Nephron (organoid): ENCODE data around the gene CMTM4.

Experiments used
- H3K27ac Mint-ChIP-seq, 3 experiments: 2 replicates each; pipeline ENCODE4 v1.8.0; 2020; ENCODE audit warnings: mixed read lengths in 3 of 3, mild to moderate bottlenecking in 2 of 3, moderate library complexity in 1 of 3
- H3K27me3 Mint-ChIP-seq: 2 replicates; pipeline ENCODE4 v1.8.0; 2021; ENCODE audit warnings: low read depth, mild to moderate bottlenecking, moderate library complexity, mixed read lengths
- H3K36me3 Mint-ChIP-seq: 2 replicates; pipeline ENCODE4 v1.8.0; 2020; ENCODE audit warnings: low read depth, mixed read lengths
- H3K4me1 Mint-ChIP-seq: 2 replicates; pipeline ENCODE4 v1.8.0; 2020; ENCODE audit warnings: mixed read lengths
- H3K4me3 Mint-ChIP-seq, 3 experiments: 2 replicates each; pipeline ENCODE4 v1.8.0; 2020; ENCODE audit warnings: mild to moderate bottlenecking in 3 of 3, mixed read lengths in 3 of 3, moderate library complexity in 2 of 3
- H3K9me3 Mint-ChIP-seq: 2 replicates; pipeline ENCODE4 v1.8.0; 2020; ENCODE audit warnings: mixed read lengths
- CTCF ChIP-seq, 3 experiments: fragments of 200-600 bp; sonication (generic); IDR thresholded peaks; one replicate each; pipeline ENCODE4 v1.5.0; 2021; ENCODE audit warnings: antibody characterized with exemption in 3 of 3; ENCODE audit not compliant: unreplicated experiment in 3 of 3

CMTM4 gene

GRCh38 chr16:66581246-66581952 lies 115.1 kb downstream of the CMTM4 start:
- Mint-ChIP-seq H3K27me3 (peaks cover 5% of the 10 kb centered on the region), H3K4me3 (no peak overlapping the region), H3K27ac (peak overlapping the region; percentile 72 to 81 (median 80)), H3K4me1 (peaks cover 36% of the 10 kb centered on the region), H3K9me3 (no peaks in the 10 kb centered on the region), H3K36me3 (no peaks in the 10 kb centered on the region)
- TF ChIP-seq CTCF (IDR thresholded peaks at IDR 0.05; ENCODE audit: unreplicated experiment in 3 of 3) = no peak

GRCh38 chr16:66580605-66581209 lies 115.8 kb downstream of the CMTM4 start:
- no peak for TF ChIP-seq CTCF (IDR thresholded peaks at IDR 0.05; ENCODE audit: unreplicated experiment in 3 of 3)

GRCh38 chr16:66578651-66579531 lies 117.7 kb downstream of the CMTM4 start, which contains the start of gene CMTM2:
CMTM2 (plus strand) TSS chr16:66579463; CDS start chr16:66579608, 145 bp downstream.
- no peak for TF ChIP-seq CTCF (IDR thresholded peaks at IDR 0.05; ENCODE audit: unreplicated experiment in 3 of 3)
- Mint-ChIP-seq H3K36me3 (no peaks in the 10 kb centered on the region), H3K27me3 (peaks cover 5% of the 10 kb centered on the region), H3K9me3 (no peaks in the 10 kb centered on the region), H3K4me1 (peaks cover 34% of the 10 kb centered on the region), H3K4me3 (no peak within 1 kb of the TSS), H3K27ac (peak within 1 kb of the TSS; percentile 54 to 81 (median 72))

More at GRCh38 chr16:66580605-66581209, 115.8 kb downstream of the CMTM4 start:
- H3K4me1 Mint-ChIP-seq = peaks cover 34% of the 10 kb centered on the region
- peak overlapping the region in 1 of 3 experiments; percentile 15 for H3K4me3 Mint-ChIP-seq
- H3K36me3 Mint-ChIP-seq = no peaks in the 10 kb centered on the region
- H3K27ac Mint-ChIP-seq = peak overlapping the region; percentile 72 to 81 (median 80)
- H3K27me3 Mint-ChIP-seq = peaks cover 5% of the 10 kb centered on the region
- no peaks in the 10 kb centered on the region for H3K9me3 Mint-ChIP-seq

- H3K36me3 Mint-ChIP-seq = no peaks in the 10 kb centered on the region
- no peak for TF ChIP-seq CTCF (IDR thresholded peaks at IDR 0.05; ENCODE audit: unreplicated experiment in 3 of 3)
- H3K4me1 Mint-ChIP-seq = peaks cover 27% of the 10 kb centered on the region
- H3K27me3 Mint-ChIP-seq = peaks cover 5% of the 10 kb centered on the region
- H3K27ac Mint-ChIP-seq = no peak overlapping the region
- H3K9me3 Mint-ChIP-seq = no peaks in the 10 kb centered on the region
- H3K4me3 Mint-ChIP-seq = no peak overlapping the region
Observed at GRCh38 chr16:66576296-66576695, 120.2 kb downstream of the CMTM4 start.

- Mint-ChIP-seq H3K4me1 (peaks cover 15% of the 10 kb centered on the region), H3K27me3 (peaks cover 5% of the 10 kb centered on the region), H3K27ac (no peak overlapping the region), H3K9me3 (no peaks in the 10 kb centered on the region), H3K4me3 (no peak overlapping the region), H3K36me3 (no peaks in the 10 kb centered on the region)
- no peak for TF ChIP-seq CTCF (IDR thresholded peaks at IDR 0.05; ENCODE audit: unreplicated experiment in 3 of 3)
Observed at GRCh38 chr16:66575060-66575459, 121.5 kb downstream of the CMTM4 start.
